Measurements from ENCODE around the gene SOX9.
"Not testable (repeated sequence)": the region's sequence is repeated elsewhere in the genome, so short reads cannot be mapped to it uniquely, and the experiment has no call there.

The SOX9 gene

DNA sequence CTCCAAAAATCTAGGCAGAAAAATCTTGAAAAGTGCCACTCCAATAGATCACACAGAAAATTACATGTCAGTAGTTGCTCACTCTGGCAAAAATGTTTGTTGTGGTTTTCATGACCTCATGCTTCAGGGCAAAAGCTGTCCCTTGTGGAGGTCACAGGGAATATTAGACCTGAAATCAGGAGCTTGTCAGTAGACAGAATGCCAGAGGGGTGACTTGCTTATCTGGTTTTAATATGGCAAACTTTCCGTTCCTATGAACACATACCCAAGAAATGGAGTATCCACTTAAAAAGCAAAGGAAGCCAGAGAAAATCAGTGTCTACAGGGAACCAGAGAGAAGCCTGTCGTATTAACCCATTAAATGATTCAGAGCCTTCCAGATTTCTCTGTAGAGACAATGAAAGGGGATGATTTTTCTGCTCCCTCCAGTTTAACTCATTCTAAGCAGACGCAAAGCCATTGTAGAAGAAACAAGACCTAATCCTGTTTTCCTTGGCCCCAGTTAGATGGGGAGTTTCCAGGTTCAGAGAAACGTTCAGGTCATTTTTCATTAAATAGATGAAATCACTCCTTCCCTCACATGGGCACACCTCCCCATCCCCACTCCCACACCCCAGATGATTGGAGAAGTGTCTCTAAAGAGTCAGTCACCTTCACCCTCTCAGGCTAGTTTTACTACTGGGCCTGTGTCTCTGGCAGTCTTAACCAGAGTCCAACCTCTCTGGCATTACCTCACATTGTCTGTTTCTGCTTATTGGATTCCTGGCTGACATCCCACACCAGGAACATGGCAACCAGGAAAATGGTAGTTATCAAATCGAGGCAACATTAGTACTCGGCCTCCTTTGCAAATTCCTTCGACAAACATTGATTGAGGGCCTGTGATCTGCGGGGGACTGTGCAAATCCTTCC, 6.0 kb downstream of the SOX9 start:
- no peak for DNase-seq (ENCODE audit: low read depth)

- no peak for DNase-seq (ENCODE audit: low read depth)
Measured at GRCh38 chr17:72128039-72128438, 7.2 kb downstream of the SOX9 start.

- no peak for DNase-seq (ENCODE audit: low read depth)
Measured at GRCh38 chr17:72134608-72135394, 14.0 kb downstream of the SOX9 start.

DNA sequence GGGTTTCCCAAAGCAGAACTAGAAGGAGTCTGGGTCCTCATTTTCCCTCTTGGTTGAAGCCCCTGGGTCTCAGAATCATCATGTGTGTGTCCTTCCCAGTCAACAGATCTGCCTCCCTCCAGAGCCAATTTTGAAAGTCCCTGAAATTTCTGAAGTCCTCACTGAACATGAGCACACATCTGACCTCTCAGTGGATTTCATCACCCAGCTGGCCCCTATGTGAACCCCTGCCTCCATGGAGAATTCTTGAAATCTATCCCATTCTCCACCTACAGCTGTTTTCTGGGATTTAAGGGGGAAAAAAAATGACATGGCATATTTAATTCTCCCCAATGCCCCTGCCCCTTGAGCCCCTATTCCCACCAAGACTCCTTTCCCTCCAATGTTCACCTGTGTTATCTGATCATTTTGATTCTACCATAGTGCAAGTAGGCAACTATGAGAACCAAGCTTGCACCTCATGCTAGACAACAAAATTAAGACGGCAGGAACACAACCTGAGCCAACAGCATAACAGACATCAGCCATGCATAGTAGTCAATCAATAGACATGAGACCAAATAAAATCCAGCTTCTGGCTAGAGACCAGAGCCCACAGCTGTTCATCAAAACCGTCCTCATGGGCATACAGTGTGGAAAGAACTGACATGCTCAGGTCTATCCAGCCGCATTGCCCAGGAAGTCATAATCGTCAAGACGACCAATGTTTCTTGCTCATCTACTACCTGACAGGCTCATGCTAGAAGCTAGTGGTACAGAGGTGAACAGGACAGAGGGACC, 14.9 kb downstream of the SOX9 start:
- DNase-seq (ENCODE audit: low read depth) = no peak

GRCh38 chr17:72136692-72137091, 15.9 kb downstream of the SOX9 start:
- no peak for DNase-seq (ENCODE audit: low read depth)

- no peak for DNase-seq (ENCODE audit: low read depth)
Measured at GRCh38 chr17:72137161-72137560, 16.3 kb downstream of the SOX9 start.

- DNase-seq (ENCODE audit: low read depth) = no peak
Measured at GRCh38 chr17:72139212-72139611, 18.4 kb downstream of the SOX9 start.

GRCh38 chr17:72141336-72141735, 20.5 kb downstream of the SOX9 start:
- no peak for DNase-seq (ENCODE audit: low read depth)

DNA sequence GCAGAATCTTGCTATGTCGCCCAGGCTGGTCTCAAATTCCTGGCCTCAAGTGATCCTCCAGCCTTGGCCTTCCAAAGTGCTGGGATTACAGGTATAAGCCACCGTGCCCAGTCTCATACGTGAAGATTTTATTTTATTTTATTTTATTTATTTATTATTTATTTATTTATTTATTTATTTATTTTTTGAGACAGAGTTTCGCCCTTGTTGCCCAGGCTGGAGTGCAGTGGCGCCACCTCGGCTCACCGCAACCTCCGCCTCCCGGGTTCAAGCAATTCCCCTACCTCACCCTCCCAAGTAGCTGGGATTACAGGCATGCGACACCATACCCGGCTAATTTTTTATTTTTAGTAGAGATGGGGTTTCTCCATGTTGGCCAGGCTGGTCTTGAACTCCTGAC, 21.3 kb downstream of the SOX9 start:
- DNase-seq (ENCODE audit: low read depth) = not testable (repeated sequence)

DNA sequence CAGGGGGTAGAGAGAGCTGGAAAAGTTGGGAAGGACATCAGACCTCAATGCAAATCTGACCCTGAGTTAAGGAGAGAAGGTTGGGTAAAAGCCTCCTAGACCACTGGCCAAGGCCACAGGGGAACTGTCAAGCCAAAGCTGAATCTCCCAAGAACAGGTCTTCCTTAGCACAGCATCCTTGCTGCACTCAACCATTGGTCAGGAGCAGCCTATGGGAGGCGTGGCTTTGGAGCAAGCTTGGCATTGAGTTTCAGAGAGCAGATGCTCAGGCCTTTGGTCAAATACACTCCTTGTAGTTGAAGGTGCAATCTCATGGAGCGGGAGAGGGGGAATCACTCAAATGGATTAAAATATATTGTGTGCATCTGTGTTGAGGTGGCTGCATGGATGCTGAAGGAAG, 21.8 kb downstream of the SOX9 start:
- no peak for DNase-seq (ENCODE audit: low read depth)

- DNase-seq (ENCODE audit: low read depth) = no peak
Measured at GRCh38 chr17:72143245-72143644, 22.4 kb downstream of the SOX9 start.

DNA sequence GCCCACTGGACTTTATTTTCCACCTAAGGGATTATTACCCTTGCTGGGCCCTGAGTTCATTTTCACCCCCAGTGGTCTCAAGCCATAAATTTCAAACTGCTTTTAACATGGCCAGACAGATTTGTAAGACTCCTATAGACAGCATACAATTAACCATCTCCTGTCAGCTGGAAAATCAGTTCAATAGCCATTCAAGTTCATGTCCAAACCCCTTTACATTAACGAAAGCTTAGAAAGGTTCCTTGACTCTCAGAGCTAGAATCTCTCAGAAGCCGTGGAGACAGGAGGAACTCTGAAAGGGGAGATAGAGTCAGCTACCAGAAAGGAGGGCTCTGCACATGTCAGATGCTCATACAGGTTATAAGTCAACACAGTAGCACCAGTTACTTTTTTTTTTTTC, 23.3 kb downstream of the SOX9 start:
- DNase-seq (ENCODE audit: low read depth) = no peak

- DNase-seq (ENCODE audit: low read depth) = no peak
Measured at GRCh38 chr17:72145562-72145961, 24.7 kb downstream of the SOX9 start.

GRCh38 chr17:72145962-72146361, 25.1 kb downstream of the SOX9 start:
- no peak for DNase-seq (ENCODE audit: low read depth)

DNA sequence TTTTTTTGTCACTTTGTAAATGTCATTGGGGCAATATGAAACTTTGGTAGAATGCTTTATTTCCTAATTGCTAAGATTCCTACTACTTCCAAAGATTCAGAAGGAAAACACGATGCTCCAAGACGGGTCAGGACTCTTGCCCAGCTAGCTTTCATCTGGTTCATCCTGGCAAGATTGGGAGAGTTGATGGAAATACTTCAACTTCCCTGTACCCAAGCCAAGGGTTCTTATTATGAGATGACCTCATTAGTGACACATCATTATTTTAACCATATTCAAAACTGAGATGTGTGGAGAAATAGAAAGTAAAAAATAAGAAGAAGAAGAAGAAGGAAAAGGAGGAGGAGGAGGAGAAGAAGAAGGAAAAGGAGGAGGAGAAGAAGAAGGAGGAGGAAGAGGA, 25.6 kb downstream of the SOX9 start:
- no peak for DNase-seq (ENCODE audit: low read depth)

DNA sequence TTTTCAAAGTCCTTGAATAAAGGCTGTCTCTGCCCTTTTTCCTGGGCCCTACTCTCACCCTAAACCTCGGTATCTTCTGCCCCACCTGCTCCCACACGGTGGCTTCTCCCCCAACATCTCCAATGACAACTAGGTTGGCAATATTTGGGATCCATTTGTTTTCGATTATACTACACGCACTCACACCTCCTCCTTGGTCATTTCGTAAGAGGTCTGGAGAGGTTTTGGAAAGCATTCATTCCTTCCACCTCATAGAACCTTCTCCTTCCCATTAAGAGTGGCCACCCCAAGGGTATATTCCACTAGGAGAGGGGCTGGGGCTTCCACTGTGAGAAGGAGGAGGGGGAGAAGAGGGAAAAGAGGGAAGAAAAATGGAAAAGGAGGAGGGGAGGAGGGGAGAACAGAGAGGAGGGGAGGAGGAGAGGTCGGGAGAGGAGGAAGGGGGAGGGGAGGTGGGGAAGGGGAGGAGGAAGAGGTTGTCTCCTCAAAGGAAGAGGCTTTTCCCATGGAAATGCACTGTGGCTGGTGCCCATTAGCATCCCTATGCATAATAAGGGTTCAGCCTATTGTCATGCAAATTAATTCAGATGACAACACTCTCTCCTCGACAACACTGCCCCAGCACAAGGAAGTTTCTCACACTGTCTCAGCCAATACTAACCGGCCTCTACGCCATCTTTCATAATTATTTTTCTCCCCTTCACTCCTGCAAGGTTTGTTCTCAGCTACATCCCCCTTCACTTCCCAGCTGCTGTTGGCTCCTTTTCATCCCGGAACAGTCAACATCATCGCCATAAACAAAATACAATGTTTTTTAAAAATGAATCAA, 30.0 kb downstream of the SOX9 start:
- no peak for DNase-seq (ENCODE audit: low read depth)

DNA sequence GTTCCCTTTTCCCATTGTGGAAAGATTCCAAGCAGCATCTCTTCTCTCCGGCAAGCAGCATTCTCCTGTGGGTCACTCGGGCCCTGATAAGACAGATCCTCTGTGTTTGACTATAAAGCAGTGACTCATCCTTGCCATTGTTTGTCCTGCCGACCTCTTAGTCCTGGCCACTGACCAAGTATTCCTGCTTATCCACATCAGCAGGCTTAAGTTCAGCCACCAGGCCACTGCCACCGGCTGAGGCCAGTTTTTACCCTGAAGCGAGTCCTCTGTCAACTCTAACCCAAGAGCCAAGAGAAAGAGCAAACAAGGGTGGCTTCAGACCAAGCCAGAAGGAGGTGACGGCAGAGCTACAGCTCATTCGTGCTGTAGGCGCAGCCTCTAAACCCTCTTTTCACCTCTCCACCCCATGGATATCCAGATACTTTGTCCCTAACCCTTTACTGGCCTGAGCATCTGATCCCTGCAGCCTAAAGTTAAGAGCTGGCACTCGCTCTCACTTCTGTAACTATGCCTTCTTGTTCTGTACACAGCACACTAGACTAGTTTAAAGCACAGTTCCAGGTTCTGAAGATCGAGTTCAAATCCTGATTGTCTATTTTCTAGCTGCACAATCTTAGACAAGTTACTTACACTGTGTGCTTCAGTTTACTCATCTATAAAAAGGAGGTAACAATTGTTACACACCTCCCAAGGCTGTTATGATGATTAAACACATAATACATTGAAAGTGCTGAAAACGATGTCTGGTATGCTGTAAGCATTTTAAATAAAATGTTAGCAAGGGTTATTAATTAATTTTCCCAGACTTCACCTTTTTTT, 31.0 kb downstream of the SOX9 start:
- no peak for DNase-seq (ENCODE audit: low read depth)

- DNase-seq (ENCODE audit: low read depth) = no peak
Measured at GRCh38 chr17:72152387-72152929, 31.6 kb downstream of the SOX9 start.

DNA sequence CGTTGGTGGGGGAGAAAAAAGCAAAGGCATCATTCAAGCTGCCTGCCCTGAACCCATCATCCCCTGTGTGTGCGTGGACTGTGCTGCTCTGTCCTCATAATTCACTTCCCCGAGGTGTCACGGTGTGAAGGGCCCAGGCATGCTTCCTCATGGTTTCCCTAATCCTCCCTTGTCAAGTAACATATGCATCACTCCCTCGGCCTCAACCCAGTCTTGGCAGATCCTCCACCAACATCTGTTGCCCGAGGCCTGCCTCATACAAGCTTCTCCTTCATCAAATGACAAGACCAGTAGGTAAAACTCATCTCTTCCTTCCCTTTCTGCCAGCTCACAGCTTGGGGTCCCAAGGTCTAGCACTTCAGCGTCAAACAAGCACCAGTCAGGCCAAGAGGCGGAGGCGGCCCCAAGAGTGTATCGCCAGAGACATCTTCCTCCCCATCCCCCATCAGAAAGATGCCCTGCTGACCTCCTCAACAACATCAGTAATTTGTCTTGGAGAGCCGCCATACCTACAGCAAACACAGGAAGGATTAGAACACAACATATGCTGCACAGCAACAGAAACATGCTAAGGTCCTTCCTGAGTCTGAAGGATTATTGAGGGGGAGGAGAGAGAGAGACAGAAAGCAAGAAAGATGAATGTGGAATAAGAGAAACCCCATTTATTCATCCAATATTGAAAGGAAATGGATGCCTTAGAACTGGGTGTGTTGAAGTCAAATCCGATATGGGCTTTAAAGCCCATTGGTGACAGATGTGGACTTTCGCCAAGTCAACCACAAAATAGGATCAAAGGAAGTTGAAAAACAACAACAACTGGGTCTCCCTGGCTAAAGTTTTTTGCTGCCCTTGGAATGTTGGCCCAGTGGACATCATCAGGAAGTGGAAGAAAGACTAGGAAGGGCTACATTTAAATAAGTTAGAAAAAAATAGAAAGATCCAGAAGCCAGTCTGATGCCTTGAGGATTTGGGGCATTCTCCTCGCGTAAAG, 38.4 kb downstream of the SOX9 start:
- DNase-seq (ENCODE audit: low read depth) = no peak
